ENCODE results near the gene FAM174B.

DNA sequence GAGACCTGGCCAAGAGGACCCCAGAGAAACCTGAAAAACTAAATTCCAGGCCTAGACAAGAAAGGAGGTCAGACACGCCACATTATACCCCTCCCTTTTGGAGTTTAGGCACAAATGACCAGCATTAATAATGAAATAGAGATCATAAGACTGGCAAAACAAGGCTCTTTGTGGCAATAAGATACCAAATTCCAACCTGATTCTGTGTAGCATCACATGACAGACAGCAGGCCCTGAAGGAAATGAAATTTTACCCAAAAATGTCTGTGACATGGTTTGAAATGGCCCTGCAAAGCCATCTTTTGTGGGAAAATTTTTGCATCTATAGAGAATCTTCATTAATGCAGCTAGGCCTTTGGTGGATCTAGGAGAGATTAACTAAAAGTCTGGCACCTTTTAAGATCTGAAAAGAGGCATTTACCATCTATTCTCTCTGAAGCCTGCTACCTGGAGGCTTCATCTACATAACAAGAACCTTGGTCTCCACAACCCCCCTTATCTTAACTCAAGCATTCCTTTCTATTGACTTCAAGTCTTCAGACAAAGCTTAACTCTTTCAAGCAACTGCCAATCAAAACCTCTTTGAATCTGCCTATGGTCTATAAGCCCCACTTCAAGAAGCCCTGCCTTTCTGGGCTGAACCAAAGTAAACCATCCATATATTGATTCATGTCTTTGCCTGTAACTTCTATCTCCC lies 8.0 kb downstream of the FAM174B start:
- TF ChIP-seq BCL3 (IDR thresholded peaks at IDR 0.05; ENCODE audit: borderline replicate concordance, insufficient read depth, low read depth, low read length, poor library complexity, severe bottlenecking) (no peak), CTCF (IDR thresholded peaks at IDR 0.05 in 2 of 3, conservative IDR thresholded peaks at IDR 0.05 in 1 of 3; ENCODE audit: control insufficient read depth in 2 of 3, extremely low read depth in 1 of 3, insufficient read depth in 1 of 3, low read depth in 3 of 3, low read length in 3 of 3) (no peak), POLR2AphosphoS5 (IDR thresholded peaks at IDR 0.05; ENCODE audit: low read length) (no peak), RAD21 (IDR thresholded peaks at IDR 0.05; ENCODE audit: insufficient read depth, low read depth, low read length) (no peak), KLF5 (IDR thresholded peaks at IDR 0.05; ENCODE audit: partially characterized antibody) (no peak), BACH1 (IDR thresholded peaks at IDR 0.05; ENCODE audit: borderline replicate concordance) (no peak), POLR2A (IDR thresholded peaks at IDR 0.05; ENCODE audit: low read depth, low read length) (no peak), CREM (IDR thresholded peaks at IDR 0.05; ENCODE audit: low read depth) (no peak), SPI1 (IDR thresholded peaks at IDR 0.05; ENCODE audit: borderline replicate concordance, insufficient read depth, low read depth, low read length) (no peak)
